Measurements from ENCODE around the gene TRA2A. TPM values are rescaled to one million over a fixed set of nuclear protein-coding genes. Genes with fewer than 3 reads are reported as not detected.
"Not testable (repeated sequence)": the region's sequence is repeated elsewhere in the genome, so short reads cannot be mapped to it uniquely, and the experiment has no call there.

TRA2A gene
- total RNA-seq, 4 donors from 2014 or later = 36.3 to 119 (median 45.2) TPM

GRCh38 chr7:23524473-23524872 lies 7.3 kb downstream of the TRA2A start:
- H3K36me3 ChIP-seq = peaks cover 24% of the 10 kb centered on the region
- H3K4me1 ChIP-seq = peaks cover 46% of the 10 kb centered on the region
- DNase-seq (ENCODE audit: low spot score in 2 of 2) = no peak
- 93% methylated on average over 7 of the region's 7 CpGs for WGBS
- H3K4me3 ChIP-seq = no peak overlapping the region
- TF ChIP-seq, protein P1, sequence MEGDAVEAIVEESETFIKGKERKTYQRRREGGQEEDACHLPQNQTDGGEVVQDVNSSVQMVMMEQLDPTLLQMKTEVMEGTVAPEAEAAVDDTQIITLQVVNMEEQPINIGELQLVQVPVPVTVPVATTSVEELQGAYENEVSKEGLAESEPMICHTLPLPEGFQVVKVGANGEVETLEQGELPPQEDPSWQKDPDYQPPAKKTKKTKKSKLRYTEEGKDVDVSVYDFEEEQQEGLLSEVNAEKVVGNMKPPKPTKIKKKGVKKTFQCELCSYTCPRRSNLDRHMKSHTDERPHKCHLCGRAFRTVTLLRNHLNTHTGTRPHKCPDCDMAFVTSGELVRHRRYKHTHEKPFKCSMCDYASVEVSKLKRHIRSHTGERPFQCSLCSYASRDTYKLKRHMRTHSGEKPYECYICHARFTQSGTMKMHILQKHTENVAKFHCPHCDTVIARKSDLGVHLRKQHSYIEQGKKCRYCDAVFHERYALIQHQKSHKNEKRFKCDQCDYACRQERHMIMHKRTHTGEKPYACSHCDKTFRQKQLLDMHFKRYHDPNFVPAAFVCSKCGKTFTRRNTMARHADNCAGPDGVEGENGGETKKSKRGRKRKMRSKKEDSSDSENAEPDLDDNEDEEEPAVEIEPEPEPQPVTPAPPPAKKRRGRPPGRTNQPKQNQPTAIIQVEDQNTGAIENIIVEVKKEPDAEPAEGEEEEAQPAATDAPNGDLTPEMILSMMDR (IDR thresholded peaks at IDR 0.05) = no peak
- TF ChIP-seq POLR2AphosphoS5 (IDR thresholded peaks at IDR 0.05) (no peak), EP300 (IDR thresholded peaks at IDR 0.05) (no peak), POLR2A (IDR thresholded peaks at IDR 0.05) (no peak)
- H3K27ac ChIP-seq = no peak overlapping the region
- H3K9me3 ChIP-seq = no peaks in the 10 kb centered on the region
- no peaks in the 10 kb centered on the region for H3K27me3 ChIP-seq

DNA sequence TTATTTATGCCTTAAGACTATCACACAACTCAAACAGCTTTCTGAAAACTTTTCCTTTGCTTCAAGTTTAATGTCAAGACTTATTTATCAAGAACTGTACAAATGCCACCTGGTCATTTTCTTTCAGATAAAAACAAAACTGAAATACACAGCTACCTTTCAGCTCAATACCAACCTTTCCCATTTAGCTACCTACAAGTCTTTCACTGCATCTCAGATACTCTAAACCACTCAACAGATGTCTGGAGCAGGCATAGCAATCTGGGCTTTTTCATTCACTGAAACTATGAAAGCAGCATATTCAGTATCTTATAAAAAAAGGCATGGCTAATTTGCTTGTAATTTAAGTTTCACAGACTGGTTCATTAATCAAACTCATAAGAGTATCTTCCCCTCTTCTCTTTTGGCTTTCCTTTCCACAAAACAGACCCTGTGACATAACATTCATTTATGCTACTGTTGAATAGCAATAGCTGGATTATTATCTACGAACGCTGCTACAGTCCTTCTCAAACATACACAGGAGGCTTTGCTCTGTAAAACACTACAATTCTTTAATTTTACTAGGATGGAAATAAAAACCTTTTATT lies 8.2 kb downstream of the TRA2A start:
- Histone ChIP-seq H3K9me3 (no peaks in the 10 kb centered on the region), H3K27me3 (no peaks in the 10 kb centered on the region), H3K4me3 (no peak overlapping the region), H3K4me1 (peaks cover 37% of the 10 kb centered on the region), H3K36me3 (peaks cover 33% of the 10 kb centered on the region), H3K27ac (no peak overlapping the region)
- no peak for DNase-seq (ENCODE audit: low spot score in 2 of 2)
- TF ChIP-seq POLR2AphosphoS5 (IDR thresholded peaks at IDR 0.05) (no peak), EP300 (IDR thresholded peaks at IDR 0.05) (no peak), POLR2A (IDR thresholded peaks at IDR 0.05) (no peak)
- 63% methylated on average over 2 of the region's 2 CpGs for WGBS

DNA sequence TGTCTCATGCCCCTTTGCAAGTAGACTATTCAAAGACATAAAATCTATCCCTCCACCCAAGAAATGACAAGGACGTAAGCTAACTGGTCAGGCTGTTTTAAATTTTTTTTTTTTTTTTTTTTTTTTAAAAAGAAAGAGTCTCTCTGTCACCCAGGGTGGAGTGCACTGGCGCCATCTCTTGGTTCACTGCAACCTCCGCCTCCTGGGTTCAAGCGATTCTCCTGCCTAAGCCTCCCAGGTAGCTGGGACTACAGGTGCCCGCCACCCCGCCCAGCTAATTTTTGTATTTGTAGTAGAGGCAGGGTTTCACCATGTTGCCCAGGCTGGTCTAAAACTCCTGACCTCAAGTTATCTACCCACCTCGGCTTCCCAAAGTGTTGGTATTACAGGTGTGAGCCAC lies 11.2 kb downstream of the TRA2A start:
- no peak for DNase-seq (ENCODE audit: low spot score in 2 of 2)
- Histone ChIP-seq H3K27me3 (no peaks in the 10 kb centered on the region), H3K9me3 (no peaks in the 10 kb centered on the region), H3K36me3 (peaks cover 63% of the 10 kb centered on the region), H3K4me1 (peaks cover 18% of the 10 kb centered on the region), H3K27ac (no peak overlapping the region), H3K4me3 (no peak overlapping the region)
- no peak for TF ChIP-seq POLR2AphosphoS5 (IDR thresholded peaks at IDR 0.05)
- no peak for TF ChIP-seq POLR2A (IDR thresholded peaks at IDR 0.05)
- TF ChIP-seq, protein P1 (IDR thresholded peaks at IDR 0.05) = no peak
- TF ChIP-seq EP300 (IDR thresholded peaks at IDR 0.05) = no peak
- 96% methylated on average over 7 of the region's 7 CpGs for WGBS

DNA sequence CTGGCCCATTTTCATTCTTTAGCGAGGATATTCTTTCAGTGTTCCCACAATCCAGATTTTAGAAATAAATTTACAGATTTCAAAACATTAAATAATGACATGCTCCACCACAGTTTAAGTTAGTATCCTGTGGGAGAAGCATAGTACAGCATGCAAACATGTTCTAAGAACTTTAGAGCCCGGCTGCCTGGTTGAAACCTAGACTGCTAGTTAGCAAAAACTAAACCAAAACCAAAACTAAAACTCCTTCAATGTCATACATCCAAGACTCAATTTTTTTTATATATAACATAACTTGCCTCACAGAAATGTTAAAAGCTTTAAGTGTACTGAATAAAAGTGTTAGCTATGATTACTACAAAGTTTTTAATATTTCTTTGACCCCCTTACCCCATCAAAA lies 17.0 kb downstream of the TRA2A start:
- WGBS = 94% methylated on average over 2 of the region's 2 CpGs
- Histone ChIP-seq H3K9me3 (no peaks in the 10 kb centered on the region), H3K27me3 (no peaks in the 10 kb centered on the region), H3K4me3 (no peak overlapping the region), H3K4me1 (no peaks in the 10 kb centered on the region), H3K27ac (no peak overlapping the region), H3K36me3 (peaks cover 98% of the 10 kb centered on the region)
- TF ChIP-seq EP300 (IDR thresholded peaks at IDR 0.05) (no peak), POLR2A (IDR thresholded peaks at IDR 0.05) (no peak), POLR2AphosphoS5 (IDR thresholded peaks at IDR 0.05) (no peak)
- TF ChIP-seq, protein P1 (IDR thresholded peaks at IDR 0.05) = no peak
- no peak for DNase-seq (ENCODE audit: low spot score in 2 of 2)

DNA sequence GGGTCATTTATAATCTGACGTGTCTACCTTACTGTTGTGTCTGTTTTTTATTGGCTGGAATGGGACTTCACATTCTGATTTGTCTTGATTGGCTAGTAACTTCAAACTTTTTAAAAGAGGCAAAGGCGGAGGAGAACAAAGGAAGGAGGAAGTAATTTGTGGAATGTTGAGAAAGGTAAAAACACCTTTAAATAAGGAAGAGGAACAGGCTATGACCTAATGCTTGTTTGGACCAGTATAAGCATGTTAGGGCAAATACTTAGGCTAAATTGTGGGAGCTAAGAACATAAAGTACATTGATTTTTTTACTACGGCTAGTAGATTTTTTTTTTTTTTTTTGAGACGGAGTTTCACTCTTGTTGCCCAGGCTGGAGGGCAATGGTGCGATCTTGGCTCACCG lies 18.0 kb downstream of the TRA2A start:
- H3K27me3 ChIP-seq; H3K4me1 ChIP-seq; H3K27ac ChIP-seq; H3K9me3 ChIP-seq; H3K4me3 ChIP-seq; DNase-seq (ENCODE audit: low spot score in 2 of 2): not testable (repeated sequence)
- WGBS = 67% methylated on average over 6 of the region's 6 CpGs
- H3K36me3 ChIP-seq = peaks cover 98% of the 10 kb centered on the region

DNA sequence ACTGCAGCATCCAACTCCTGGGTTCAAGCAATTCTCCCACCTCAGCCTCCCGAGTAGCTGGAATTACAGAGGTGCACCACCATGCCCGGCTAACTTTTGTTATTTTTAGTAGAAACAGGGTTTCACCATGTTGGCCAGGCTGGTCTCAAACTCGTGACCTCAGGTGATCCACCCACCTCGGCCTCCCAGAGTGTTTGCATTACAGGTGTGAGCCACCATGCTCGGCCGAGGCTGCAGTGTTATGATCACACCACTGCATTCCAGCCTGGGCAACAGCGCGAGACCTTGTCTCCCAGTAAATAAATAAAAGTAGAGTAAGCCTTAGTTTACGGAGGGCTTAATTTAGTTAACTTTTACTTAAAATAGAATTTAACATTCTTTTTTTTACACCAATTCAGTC lies 37.8 kb downstream of the TRA2A start:
- no peaks in the 10 kb centered on the region for H3K27me3 ChIP-seq
- H3K36me3 ChIP-seq = peaks cover 4% of the 10 kb centered on the region
- peak in 1 of 2 donors; percentile 41 for DNase-seq (ENCODE audit: low spot score in 2 of 2)
- no peak overlapping the region for H3K4me3 ChIP-seq
- H3K27ac ChIP-seq = no peak overlapping the region
- H3K9me3 ChIP-seq = no peaks in the 10 kb centered on the region
- WGBS = 89% methylated on average over 9 of the region's 9 CpGs
- no peaks in the 10 kb centered on the region for H3K4me1 ChIP-seq
- TF ChIP-seq, protein P1 (IDR thresholded peaks at IDR 0.05) = no peak
- TF ChIP-seq POLR2A (IDR thresholded peaks at IDR 0.05) (no peak), EP300 (IDR thresholded peaks at IDR 0.05) (no peak), POLR2AphosphoS5 (IDR thresholded peaks at IDR 0.05) (no peak)

All from suprapubic skin (tissue), 4 donors.